Esophagus (tissue), 2 donors: ENCODE data around the gene KCTD1. TPM values are rescaled to one million over a fixed set of nuclear protein-coding genes. Genes with fewer than 3 reads are reported as not detected.
A peak's percentile ranks its signal among the peaks of the same experiment; 100 is the strongest.

Source experiments
- H3K27ac ChIP-seq, 2 donors: one replicate each; pipeline ENCODE4 v1.5.1; 2013; ENCODE audit warnings: low read depth in 2 of 2, mild to moderate bottlenecking in 2 of 2, inconsistent platforms in 1 of 2, low read length in 1 of 2, moderate library complexity in 1 of 2
- H3K27me3 ChIP-seq, 2 donors: one replicate each; pipeline ENCODE4 v1.6.1; 2013; ENCODE audit warnings: low read length in 2 of 2, control low read depth in 1 of 2, mild to moderate bottlenecking in 1 of 2; ENCODE audit not compliant: insufficient read depth in 2 of 2, control insufficient read depth in 1 of 2
- H3K36me3 ChIP-seq, 2 donors: one replicate each; pipeline ENCODE4 v1.6.1; 2013; ENCODE audit warnings: low read length in 1 of 2; ENCODE audit not compliant: control insufficient read depth in 2 of 2, insufficient read depth in 2 of 2
- H3K4me1 ChIP-seq, 2 donors: one replicate each; pipeline ENCODE4 v1.6.1; 2013; ENCODE audit warnings: low read length in 1 of 2; ENCODE audit not compliant: control insufficient read depth in 2 of 2, insufficient read depth in 2 of 2
- H3K4me3 ChIP-seq, 2 donors: one replicate each; pipeline ENCODE4 v1.5.1; 2013; ENCODE audit warnings: low read length in 2 of 2, mild to moderate bottlenecking in 2 of 2, low read depth in 1 of 2, moderate library complexity in 1 of 2
- H3K9me3 ChIP-seq, 2 donors: one replicate each; pipeline ENCODE4 v1.6.1; 2013; ENCODE audit warnings: mild to moderate bottlenecking in 2 of 2, low read depth in 1 of 2, low read length in 1 of 2, moderate library complexity in 1 of 2; ENCODE audit not compliant: control insufficient read depth in 2 of 2, insufficient read depth in 1 of 2
- WGBS, 2 donors: extraction: QIAGEN DNeasy Blood & Tissue Kit; methylation state at CpG; one replicate each; pipeline ENCODE4 v1.1.7; 2013; 5-methylcytosine and 5-hydroxymethylcytosine counted together
- polyA plus RNA-seq, 2 donors: library from polyadenylated mRNA; stranded (reverse); fragments of 200-250 nt; gene quantifications; one replicate each; pipeline ENCODE4 v1.2.3, GENCODE V29; 2013
- donor health status: healthy with polysubstance abuse.
- donor health status: Bipolar disorder and iron deficiency.

KCTD1 gene
- polyA plus RNA-seq, 2 donors, result 47.4 to 51.8 TPM

GRCh38 chr18:26464128-26465011, 84.0 kb downstream of the KCTD1 start:
- Histone ChIP-seq H3K4me3 (no peak overlapping the region), H3K4me1 (peaks cover 4 to 8% of the 10 kb centered on the region in 2 donors), H3K27me3 (no peaks in the 10 kb centered on the region), H3K9me3 (no peaks in the 10 kb centered on the region), H3K27ac (no peak overlapping the region), H3K36me3 (peaks cover 2 to 7% of the 10 kb centered on the region in 2 donors)
- WGBS, 2 donors, result 83 to 87% methylated on average over 11 of the region's 11 CpGs

- Histone ChIP-seq H3K27me3 (no peaks in the 10 kb centered on the region), H3K27ac (no peak overlapping the region), H3K4me3 (no peak overlapping the region), H3K36me3 (peaks cover 0 to 14% of the 10 kb centered on the region in 2 donors), H3K4me1 (peaks cover 8 to 11% of the 10 kb centered on the region in 2 donors), H3K9me3 (no peaks in the 10 kb centered on the region)
- WGBS, 2 donors, result 81 to 87% methylated on average over 4 of the region's 4 CpGs
Measured at GRCh38 chr18:26462355-26462754, 86.0 kb downstream of the KCTD1 start.

- Histone ChIP-seq H3K27ac (no peak overlapping the region), H3K4me1 (peaks cover 8 to 11% of the 10 kb centered on the region in 2 donors), H3K27me3 (no peaks in the 10 kb centered on the region), H3K9me3 (no peaks in the 10 kb centered on the region), H3K36me3 (peaks cover 3 to 12% of the 10 kb centered on the region in 2 donors), H3K4me3 (no peak overlapping the region)
- 56 to 66% methylated on average over 3 of the region's 3 CpGs for WGBS, 2 donors
Measured at GRCh38 chr18:26461405-26461804, 86.9 kb downstream of the KCTD1 start.

GRCh38 chr18:26460449-26461091, 87.8 kb downstream of the KCTD1 start:
- Histone ChIP-seq H3K9me3 (no peaks in the 10 kb centered on the region), H3K27me3 (no peaks in the 10 kb centered on the region), H3K4me1 (peaks cover 8 to 11% of the 10 kb centered on the region in 2 donors), H3K27ac (no peak overlapping the region), H3K36me3 (peaks cover 3 to 16% of the 10 kb centered on the region in 2 donors), H3K4me3 (no peak overlapping the region)
- WGBS, 2 donors, result 34 to 37% methylated on average over 4 of the region's 4 CpGs

- Histone ChIP-seq H3K27me3 (no peaks in the 10 kb centered on the region), H3K4me1 (peaks cover 8 to 11% of the 10 kb centered on the region in 2 donors), H3K27ac (no peak overlapping the region), H3K9me3 (no peaks in the 10 kb centered on the region), H3K36me3 (peaks cover 3 to 16% of the 10 kb centered on the region in 2 donors), H3K4me3 (no peak overlapping the region)
- 94 to 97% methylated on average over 3 of the region's 3 CpGs for WGBS, 2 donors
Measured at GRCh38 chr18:26459884-26460283, 88.5 kb downstream of the KCTD1 start.

- Histone ChIP-seq H3K4me1 (peaks cover 8 to 11% of the 10 kb centered on the region in 2 donors), H3K36me3 (peaks cover 4 to 19% of the 10 kb centered on the region in 2 donors), H3K27me3 (no peaks in the 10 kb centered on the region), H3K4me3 (no peak overlapping the region), H3K9me3 (no peaks in the 10 kb centered on the region), H3K27ac (peak overlapping the region in 1 of 2 donors; percentile 34)
- WGBS, 2 donors, result 92 to 93% methylated on average over 12 of the region's 12 CpGs
Measured at GRCh38 chr18:26459340-26459739, 89.0 kb downstream of the KCTD1 start.

- H3K4me3 ChIP-seq, result no peak overlapping the region
Measured at GRCh38 chr18:26458526-26459232, 89.7 kb downstream of the KCTD1 start.

GRCh38 chr18:26457611-26458353, 90.6 kb downstream of the KCTD1 start:
- H3K27ac ChIP-seq, result no peak overlapping the region
- H3K4me1 ChIP-seq, result peaks cover 8 to 11% of the 10 kb centered on the region in 2 donors
- WGBS, 2 donors, result 85 to 86% methylated on average over 22 of the region's 22 CpGs
- no peak overlapping the region for H3K4me3 ChIP-seq
- H3K27me3 ChIP-seq, result no peaks in the 10 kb centered on the region
- no peaks in the 10 kb centered on the region for H3K9me3 ChIP-seq
- peaks cover 5 to 21% of the 10 kb centered on the region in 2 donors for H3K36me3 ChIP-seq

More at GRCh38 chr18:26458526-26459232, 89.7 kb downstream of the KCTD1 start:
- Histone ChIP-seq H3K36me3 (peaks cover 5 to 21% of the 10 kb centered on the region in 2 donors), H3K27me3 (no peaks in the 10 kb centered on the region), H3K27ac (peak overlapping the region in 1 of 2 donors; percentile 62), H3K4me1 (peaks cover 8 to 11% of the 10 kb centered on the region in 2 donors), H3K9me3 (no peaks in the 10 kb centered on the region)
- 38 to 55% methylated on average over 9 of the region's 9 CpGs for WGBS, 2 donors

- Histone ChIP-seq H3K4me3 (no peak overlapping the region), H3K36me3 (peaks cover 5 to 21% of the 10 kb centered on the region in 2 donors), H3K27me3 (no peaks in the 10 kb centered on the region), H3K4me1 (peaks cover 8% of the 10 kb centered on the region in 2 donors), H3K9me3 (no peaks in the 10 kb centered on the region), H3K27ac (no peak overlapping the region)
- WGBS, 2 donors, result 95 to 97% methylated on average over 4 of the region's 4 CpGs
Measured at GRCh38 chr18:26457195-26457594, 91.2 kb downstream of the KCTD1 start.
